HG03520 (cell line): ENCODE measurements around the gene FAM3D.

Source experiments
- ATAC-seq: cut with Tn5 transposase; IDR thresholded peaks from one replicate; pipeline ENCODE4 v1.9.1; 2021; ENCODE audit warnings: mild to moderate bottlenecking, moderate library complexity; ENCODE audit not compliant: unreplicated experiment

FAM3D gene

GRCh38 chr3:58603606-58604005, 63.0 kb downstream of the FAM3D start:
- ATAC-seq = no peak

- ATAC-seq = no peak
Observed at GRCh38 chr3:58597770-58598310, 68.7 kb downstream of the FAM3D start.

- ATAC-seq = no peak
Observed at GRCh38 chr3:58596834-58597518, 69.6 kb downstream of the FAM3D start.

GRCh38 chr3:58594117-58594516, 72.5 kb downstream of the FAM3D start:
- no peak for ATAC-seq

- ATAC-seq = no peak
Observed at GRCh38 chr3:58591517-58592510, 74.8 kb downstream of the FAM3D start.

- ATAC-seq = no peak
Observed at GRCh38 chr3:58588030-58588614, 78.5 kb downstream of the FAM3D start.

GRCh38 chr3:58586776-58587192, 79.8 kb downstream of the FAM3D start:
- no peak for ATAC-seq

GRCh38 chr3:58585994-58586393, 80.6 kb downstream of the FAM3D start:
- ATAC-seq = no peak

GRCh38 chr3:58585005-58585786, 81.4 kb downstream of the FAM3D start:
- peak; percentile 93 for ATAC-seq

GRCh38 chr3:58584690-58585004, 81.9 kb downstream of the FAM3D start:
- no peak for ATAC-seq
